GM18909 (cell line): Measurements from ENCODE around the gene HMGB4.

ENCODE experiments used
- ATAC-seq: cut with Tn5 transposase; IDR thresholded peaks from one replicate; pipeline ENCODE4 v1.9.1; 2021; ENCODE audit warnings: mild to moderate bottlenecking; ENCODE audit not compliant: unreplicated experiment, poor library complexity

Gene HMGB4

GRCh38 chr1:33846861-33847260 is 17.0 kb upstream of the HMGB4 start:
- no peak for ATAC-seq

- no peak for ATAC-seq
These were observed 15.5 kb upstream of the HMGB4 start for GRCh38 chr1:33848205-33848937.

GRCh38 chr1:33849211-33849610 is 14.7 kb upstream of the HMGB4 start:
- ATAC-seq, result no peak

GRCh38 chr1:33850481-33850880 is 13.4 kb upstream of the HMGB4 start:
- ATAC-seq, result no peak

- no peak for ATAC-seq
These were observed 11.2 kb upstream of the HMGB4 start for GRCh38 chr1:33852711-33853110.

- ATAC-seq, result no peak
These were observed 10.4 kb upstream of the HMGB4 start for GRCh38 chr1:33853431-33853830.

- ATAC-seq, result no peak
These were observed 9.8 kb upstream of the HMGB4 start for GRCh38 chr1:33854091-33854490.

GRCh38 chr1:33860671-33861070 is 3.2 kb upstream of the HMGB4 start:
- ATAC-seq, result no peak

- no peak for ATAC-seq
These were observed 846 bp downstream of the HMGB4 start for GRCh38 chr1:33864460-33865389.

GRCh38 chr1:33866281-33866680 is 2.4 kb downstream of the HMGB4 start:
- no peak for ATAC-seq

GRCh38 chr1:33867684-33868083 is 3.8 kb downstream of the HMGB4 start:
- ATAC-seq, result no peak

GRCh38 chr1:33872275-33872674 is 8.4 kb downstream of the HMGB4 start:
- ATAC-seq, result no peak

GRCh38 chr1:33872683-33873082 is 8.8 kb downstream of the HMGB4 start:
- no peak for ATAC-seq

- ATAC-seq, result no peak
These were observed 10.8 kb downstream of the HMGB4 start for GRCh38 chr1:33874636-33875035.

- ATAC-seq, result no peak
These were observed 12.0 kb downstream of the HMGB4 start for GRCh38 chr1:33875862-33876261.

- no peak for ATAC-seq
These were observed 13.2 kb downstream of the HMGB4 start for GRCh38 chr1:33876970-33877650.

- no peak for ATAC-seq
These were observed 14.5 kb downstream of the HMGB4 start for GRCh38 chr1:33878392-33878791.

GRCh38 chr1:33880305-33880704 is 16.4 kb downstream of the HMGB4 start:
- ATAC-seq, result no peak

GRCh38 chr1:33886496-33886895 is 22.6 kb downstream of the HMGB4 start:
- ATAC-seq, result no peak

GRCh38 chr1:33893147-33893830 is 29.4 kb downstream of the HMGB4 start:
- ATAC-seq, result no peak
